NOMO-1 treated with DMSO at 0.1 percent for 48 hours (cell line): Measurements from ENCODE around the gene LCP1.

ENCODE experiments used
- DNase-seq: peaks from one replicate; lab custom pipeline; 2025; ENCODE audit not compliant: unreplicated experiment; lab: John Stamatoyannopoulos, UW

Gene LCP1

DNA sequence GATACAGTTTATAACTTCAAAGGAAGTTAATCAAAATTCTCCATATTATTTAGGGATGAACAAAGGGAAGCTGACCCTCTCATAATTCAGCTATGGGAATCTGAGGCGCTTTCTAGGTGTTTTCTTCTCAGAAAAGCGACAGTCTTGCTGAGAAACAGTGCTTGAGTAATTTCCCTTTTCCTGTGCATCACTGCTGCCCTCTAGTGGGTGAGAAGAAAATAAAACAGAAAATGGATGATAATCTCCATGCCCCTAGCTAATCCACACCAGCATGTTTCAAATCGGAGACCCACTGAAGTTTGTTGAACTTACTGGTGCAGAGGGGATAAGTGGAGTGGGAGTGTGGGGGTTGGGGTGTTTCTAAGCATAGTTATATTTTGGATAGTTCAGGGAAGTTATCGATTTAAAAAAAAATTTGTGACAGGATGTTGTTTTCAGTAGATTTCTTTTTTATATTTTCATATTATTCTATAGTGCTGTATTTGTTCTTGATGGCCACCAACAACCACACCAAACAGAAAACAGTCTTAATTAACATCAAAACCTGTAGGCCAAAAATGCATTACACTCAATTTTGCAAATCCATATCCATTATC lies 21.4 kb downstream of the LCP1 start:
- DNase-seq, result peak; percentile 75

DNA sequence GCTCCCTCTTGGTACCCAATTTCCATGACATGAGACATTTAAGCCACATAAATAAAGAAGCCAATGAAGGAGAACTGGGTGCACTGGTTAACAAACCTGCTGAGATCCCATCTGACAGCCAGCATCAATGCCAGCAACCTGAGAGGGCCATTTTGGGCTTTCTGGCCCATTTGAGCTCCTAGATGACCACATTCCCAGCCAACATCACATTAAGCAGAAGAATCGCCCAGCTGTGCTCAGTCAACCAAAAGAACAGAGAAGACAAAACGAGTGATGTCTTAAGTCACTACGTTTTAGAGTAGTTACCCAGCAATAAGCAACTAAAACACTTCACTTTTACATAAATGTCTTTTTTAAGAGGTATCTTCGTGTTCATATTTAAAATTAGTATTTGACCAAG lies 21.9 kb downstream of the LCP1 start:
- no peak for DNase-seq

DNA sequence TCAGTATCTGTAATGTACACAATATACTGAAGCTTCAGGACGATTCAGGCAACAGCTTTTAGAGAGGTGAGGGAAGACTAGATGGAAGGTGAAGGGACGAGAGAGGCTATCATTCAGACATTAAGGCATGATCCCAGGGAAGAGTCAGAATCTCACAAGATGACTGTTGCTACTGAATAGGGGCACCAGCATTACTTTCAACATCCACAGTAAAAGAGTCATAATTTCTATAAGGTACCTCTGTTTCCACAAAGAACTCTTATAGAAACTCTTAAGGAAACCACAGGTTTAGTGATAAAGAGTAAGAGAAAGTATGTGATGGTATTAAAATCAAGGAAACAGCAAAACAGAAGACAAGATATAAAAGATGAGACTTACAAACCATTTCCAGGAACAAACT lies 23.0 kb downstream of the LCP1 start:
- DNase-seq, result no peak

DNA sequence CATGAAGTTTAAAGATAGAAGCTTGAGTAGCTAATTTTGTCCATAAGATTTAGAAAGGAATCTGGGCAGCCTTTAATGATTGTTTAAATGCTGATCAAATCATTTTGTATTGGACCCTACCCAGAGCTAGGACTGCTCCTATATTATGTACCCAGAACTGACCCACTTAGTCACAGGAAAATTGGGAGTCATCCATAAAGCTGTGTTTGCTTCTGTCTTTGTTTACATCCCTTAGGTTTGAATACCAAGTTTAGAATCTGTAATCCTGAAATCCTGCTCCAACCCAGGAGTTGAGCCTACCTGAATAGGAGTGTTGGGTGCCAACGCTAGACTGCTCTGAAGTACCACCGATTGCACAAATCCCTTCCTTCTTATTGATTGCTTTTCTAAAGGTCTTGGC lies 23.8 kb downstream of the LCP1 start:
- no peak for DNase-seq

DNA sequence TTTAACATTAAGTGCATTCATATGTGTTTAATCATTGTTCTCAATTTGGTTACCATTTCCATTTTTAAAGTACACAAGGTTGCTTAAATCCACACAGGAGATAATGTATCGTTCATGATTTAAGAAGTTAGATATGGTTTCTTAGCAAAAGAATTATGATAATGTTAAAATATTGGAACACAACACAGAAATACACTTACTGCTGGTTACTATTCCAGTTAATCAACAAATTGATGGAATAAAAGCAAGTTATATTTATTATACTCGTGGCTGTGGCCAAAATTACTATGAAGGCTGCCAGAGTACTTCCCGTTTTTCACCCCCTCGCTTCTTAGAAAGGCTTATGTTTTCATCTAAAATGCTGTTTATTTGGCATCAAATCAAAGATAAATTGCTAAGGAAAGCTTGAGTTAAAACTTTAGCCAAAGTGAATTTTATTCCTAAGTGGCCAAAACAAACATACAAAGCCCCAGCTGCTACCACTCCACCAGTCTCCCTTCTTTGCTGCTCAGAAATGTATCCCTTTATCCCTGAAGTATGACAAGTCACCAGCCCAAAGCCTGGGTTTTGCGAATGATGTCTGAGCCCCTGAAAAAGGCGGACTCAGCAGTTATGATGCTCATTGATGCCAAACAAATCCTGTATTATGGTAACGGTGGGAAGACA lies 27.7 kb downstream of the LCP1 start:
- no peak for DNase-seq

DNA sequence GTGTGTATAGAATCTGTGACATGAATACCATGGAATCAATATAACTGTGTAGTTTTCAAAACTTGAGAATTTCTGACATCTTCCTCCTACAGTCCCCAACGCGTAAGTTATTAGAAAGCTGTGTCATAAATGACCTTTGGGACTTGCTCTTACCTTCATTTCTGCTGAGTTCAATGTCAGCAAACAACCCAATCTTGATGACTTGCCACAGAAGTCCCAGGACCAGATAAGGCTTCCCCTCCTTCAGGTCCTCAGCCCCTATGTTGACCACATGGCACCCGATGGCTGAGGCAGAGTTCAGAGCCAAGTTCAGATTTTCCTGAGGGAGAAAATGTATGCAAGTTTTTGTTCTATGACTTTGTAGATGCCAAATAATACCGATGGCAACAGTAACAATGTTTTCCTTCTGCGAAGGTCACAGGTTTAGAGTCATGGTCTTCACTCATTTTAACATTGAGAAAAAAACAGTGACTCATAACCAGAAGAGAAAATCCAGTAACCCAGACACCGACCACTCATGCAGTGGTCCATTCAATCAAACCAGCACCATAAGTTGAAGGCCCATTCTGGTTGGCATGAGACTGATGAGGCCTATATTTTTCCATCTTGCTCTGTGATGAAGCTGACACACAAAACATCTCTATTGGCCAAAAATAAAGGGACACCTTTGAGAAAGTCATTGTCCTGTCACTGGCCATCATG lies 29.2 kb downstream of the LCP1 start:
- DNase-seq, result no peak

DNA sequence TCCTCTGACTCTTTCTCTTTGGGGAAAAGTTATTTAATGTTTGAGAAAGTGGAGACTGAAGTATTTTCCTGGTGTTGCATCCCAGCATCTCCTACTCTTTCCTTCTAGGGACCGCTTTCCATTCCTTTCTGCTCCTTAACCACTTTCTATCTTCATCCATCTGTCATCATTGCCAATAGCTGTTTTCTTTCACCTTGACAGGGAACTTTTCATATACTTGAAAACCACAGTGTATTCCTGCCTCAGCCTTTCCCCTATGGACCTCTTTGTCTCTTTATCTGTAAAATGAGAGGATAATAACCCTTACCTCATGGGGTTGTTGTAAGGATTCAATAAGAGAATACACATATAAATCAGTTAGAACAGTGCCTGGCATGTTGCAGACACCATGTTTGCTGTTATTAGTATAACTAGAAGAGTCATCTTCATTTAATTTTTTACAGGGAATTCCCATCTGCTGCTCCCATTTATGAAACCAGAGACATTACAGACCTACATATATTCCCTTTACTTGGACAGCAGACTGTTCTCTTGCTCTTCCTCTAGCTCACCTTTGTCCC lies 31.8 kb downstream of the LCP1 start:
- DNase-seq, result no peak

DNA sequence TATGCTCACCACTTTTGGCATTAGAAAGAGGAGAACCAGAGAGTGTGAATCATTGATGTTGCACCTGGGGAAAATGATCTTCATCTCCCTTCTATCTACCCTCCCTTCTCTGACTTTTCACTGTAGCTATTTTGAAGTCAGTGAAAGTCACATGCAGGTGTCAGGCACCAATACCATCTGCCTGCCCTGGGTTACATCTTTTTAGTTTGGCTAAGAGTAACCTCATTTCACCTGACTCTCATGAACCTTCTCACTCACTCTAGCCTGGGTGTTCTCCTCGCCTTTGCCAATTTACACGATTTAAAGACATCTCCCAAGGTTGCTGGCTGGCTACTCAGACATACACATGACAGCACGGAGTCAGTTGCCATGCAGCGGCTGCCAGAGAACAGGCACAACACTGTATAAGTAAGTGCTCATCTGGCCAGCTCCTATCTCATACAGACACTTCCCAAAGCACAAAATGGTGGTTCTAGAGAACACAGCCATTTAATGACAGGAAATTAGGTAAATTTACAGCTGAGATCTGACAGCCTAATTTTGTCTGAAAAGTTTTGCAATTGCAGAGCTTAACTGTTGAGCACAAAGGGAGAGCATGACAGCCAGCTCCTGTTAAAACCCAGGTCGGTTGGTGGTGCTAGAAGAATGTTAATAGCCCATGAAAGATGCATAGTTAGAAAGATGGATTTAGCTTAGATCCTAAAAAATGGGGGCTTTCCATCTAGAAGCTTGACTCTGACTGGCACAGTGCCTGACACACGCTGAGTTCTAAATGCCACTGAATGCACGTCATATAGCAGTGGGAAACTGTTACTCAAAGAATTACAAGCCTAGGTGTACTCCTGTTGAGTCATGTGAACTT lies 32.5 kb downstream of the LCP1 start:
- DNase-seq, result peak; percentile 58

DNA sequence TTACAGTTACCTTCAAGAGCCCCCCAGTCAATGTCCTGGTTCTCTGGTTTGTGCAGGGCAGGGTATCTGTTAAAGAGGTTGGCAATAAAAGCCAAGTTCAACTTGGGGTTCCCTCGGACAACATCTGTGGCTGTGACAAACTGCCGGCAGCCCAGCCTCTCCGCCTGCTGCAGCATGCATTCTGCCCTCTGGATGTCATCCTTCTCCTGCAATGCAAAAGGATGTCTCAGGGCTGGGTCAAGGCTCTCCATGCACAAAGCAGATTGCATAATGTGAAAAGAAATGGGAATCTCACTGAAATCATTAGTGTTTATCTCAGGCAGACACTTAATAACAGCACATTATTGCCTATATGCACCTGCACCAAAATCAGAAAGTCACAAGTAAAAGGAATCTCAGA lies 35.1 kb downstream of the LCP1 start:
- no peak for DNase-seq

DNA sequence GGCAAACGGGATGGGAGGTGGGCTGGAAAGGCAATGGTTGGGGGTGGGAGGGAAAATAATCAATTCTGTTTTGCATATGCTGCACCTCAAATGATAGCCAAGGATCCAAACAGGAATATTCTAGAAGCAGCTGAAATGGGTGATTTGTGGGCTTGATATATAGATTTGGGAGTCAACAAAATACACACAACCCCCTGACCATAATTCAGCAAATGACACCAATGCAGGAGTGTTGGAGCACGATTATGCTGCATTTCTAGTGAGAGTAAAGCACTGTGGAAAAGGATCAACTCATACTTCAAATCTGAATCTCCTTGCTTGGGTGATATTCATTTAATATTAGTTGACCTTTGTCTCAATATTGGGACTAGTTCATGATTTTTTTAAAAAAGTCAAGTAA lies 36.0 kb downstream of the LCP1 start:
- DNase-seq, result no peak

DNA sequence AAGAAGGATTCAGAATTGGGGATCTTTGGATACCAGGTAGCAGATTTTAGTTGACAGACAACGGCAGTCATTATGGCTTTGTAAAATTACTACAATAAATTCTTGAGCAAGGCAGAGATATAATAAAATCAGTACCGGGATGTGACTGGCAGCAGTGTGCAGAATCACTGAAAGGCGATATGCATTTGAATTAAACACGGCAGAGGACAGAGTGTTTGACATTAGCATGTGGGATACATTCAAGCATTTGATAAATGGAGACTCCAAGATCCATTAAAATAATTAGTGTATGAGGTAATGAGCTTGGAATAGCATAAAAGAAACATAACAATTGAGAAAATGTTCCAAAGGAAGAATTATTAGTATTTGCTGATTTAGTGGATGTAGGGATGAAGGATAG lies 36.8 kb downstream of the LCP1 start:
- no peak for DNase-seq

DNA sequence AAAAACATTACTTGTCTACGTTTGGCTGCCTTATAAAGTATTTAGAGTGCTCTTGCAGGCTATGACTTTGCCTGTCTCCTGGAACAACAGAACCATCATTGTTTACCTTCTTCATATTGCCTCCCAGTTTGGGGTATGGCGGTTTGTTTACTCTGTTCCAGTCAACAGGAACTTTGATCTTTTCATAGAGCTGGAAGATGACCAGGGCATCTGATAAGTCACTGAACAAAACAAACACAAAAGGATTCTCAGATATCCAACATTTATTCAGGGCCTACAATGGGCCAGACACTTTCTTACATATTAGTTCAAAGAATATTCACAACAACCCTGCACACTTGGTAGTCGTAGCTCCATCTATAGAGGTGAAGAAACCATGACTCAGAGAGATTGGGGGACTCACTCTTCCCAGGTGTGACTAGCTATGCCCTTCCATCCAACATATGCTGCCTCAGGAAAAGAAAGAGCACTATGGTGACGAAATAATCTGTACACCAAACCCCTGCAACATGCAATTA lies 38.7 kb downstream of the LCP1 start:
- no peak for DNase-seq

DNA sequence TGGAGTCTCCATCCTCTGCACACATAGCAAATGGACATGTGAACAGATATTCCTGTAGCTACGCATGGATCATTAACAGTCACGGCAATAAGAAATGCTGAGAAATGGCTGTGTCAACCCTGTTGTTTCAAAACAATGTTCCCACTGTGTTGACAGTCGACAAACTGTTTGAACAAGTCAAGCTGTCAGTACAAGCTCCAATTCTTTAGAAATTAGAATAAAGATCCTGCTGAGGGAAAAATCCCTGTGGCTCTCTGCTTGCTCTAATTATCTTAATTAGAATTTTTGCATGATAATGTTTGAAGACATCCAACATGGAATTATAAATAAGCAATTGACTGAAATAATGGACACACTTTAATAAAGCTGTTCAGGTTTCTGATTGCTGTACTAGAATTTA lies 39.2 kb downstream of the LCP1 start:
- no peak for DNase-seq

DNA sequence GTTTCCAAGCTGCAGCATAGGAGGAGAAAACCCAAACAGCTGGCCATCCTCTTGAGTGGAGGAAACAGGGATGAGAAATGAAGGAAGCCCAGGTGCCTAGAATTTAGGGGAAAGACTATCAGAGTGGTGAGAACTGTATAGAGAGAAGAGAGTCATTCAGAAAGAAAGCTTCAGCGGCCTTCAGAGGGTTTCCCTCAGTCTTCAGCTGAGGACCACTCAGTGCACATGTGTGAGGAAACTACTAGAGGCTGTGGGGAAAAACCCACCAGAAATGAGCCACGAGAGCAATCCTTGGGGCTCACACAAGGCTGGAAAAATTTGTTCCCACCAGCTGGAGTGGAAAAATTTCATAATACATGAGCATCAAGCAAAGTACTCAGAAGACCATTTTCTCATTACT lies 41.9 kb downstream of the LCP1 start:
- no peak for DNase-seq

DNA sequence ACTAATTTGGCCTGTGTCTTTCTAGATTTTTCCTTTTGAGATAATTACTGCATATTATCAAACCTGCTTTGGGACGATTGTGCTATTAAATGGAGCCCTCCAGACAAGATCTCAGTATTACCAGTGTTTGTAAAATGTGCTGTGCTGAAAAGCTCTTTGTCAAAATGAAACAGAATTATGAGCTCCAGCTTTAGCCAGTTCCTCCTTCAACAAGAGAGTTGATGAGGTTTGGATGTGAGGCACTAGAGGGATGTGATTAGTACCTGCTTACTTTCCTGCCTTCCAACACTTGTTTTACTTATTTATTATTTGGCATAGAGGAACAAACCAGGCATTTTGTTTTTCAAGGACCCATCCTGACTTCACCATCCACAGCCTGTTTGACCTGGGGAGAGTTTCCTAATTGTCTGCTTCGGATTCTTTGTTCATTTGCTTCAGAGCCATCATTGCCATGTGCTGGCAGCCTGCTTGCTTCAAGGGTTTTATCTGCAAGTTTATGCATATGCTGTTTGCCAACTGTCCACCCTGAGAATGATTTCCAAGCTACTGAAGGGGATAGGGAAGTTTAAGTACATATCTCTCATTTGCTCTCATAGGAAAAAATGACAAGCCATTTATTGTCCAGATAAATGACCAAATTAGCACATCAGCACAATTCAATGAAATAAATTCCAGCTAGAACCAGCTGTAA lies 44.2 kb downstream of the LCP1 start:
- DNase-seq, result no peak

DNA sequence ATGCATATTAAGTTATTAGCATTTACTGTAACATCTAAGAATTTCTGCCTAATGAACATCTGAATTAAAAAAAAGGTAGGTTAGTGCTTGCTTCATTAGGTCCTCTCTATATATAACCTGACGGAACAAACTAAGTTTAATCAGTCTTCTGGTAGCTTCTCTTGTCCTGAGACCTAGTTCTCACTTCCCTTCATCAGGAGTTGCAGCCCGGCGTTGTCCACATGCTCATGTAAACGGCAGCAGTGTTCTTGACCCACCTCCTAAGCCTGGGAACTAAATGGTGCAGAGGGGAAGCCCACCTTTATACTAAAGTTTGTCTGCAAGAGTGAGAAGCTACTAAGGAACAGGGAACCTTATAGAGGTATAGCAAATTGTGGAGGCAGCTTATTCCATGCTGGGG lies 45.3 kb downstream of the LCP1 start:
- DNase-seq, result no peak

DNA sequence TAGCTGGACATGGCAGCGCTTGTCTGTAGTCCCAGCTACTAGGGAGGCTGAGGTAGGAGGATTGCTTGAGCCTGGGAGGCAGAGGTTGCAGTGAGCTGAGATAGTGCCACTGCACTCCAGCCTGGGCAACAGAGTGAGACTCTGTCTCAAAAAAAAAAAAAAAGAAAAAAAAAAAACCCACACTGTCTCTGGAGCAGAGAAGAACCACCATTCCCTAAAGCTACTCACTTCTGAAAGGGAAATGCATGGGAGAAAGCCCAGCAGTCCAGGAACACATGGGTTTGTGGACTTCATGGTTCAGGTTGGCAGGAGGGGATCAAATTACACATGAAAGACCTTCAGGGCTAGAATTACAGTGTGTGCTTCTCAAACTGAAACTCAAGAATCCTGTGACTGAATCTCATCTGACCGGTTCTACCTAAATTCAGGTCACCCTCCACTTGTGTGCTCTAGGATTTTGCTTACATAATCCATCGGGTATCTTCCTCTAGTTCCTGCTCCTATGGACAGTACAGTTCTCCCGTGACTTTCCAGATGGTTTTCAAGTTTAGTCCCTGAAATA lies 46.9 kb downstream of the LCP1 start:
- no peak for DNase-seq

DNA sequence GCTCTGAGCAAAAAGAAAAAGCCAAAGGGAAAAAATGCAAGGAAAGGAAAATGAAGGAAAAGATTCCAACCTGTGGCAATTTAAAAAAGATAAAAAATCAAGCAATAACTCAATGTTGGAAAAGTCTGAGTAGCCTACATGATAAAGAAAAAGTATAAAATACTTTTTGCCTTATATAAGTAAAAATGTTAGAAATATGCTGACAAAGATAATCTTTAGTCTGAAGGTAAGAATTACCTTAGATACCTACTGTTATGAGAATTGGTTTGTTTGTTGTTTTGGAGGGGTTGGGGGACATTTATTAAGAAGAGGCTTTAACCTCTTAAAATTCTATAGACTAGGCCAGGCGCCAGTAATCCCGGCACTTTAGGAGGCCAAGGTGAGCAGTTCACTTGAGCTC lies 47.5 kb downstream of the LCP1 start:
- DNase-seq, result no peak

DNA sequence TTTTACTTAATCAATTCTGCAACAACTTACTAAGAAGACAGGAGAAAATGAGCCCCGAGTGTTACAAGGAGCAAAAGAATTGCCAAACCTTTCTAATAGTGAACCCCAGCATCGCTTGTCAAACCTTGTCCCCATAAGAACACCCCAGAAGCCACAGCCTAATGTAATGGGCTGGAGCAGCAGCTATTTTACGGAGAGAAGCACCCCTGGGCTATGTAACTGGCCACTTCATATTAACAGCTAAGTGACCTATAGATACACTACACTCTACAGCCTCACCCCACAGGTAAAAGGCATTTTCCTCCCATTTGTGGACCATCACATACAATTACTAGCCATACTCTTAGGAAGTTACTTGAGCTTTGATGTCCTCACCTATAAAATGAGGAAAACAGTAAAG lies 49.9 kb downstream of the LCP1 start:
- no peak for DNase-seq

DNA sequence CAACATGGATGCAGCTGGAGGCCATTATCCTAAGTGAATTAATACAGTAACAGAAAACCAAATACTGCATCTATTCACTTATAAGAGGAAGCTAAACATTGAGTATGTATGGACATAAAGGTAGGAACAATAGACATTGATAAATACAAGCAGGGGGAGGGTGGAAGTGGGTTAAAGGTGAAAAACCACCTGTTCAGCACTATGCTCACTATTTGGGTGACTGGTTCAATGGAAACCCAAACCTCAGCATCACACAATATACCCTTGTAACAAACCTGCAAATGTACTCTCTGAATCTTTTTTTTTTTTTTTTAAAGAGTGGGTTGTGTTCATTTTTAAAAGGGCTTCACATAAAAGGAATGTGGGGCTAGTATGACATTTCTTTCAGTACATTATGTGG lies 50.3 kb downstream of the LCP1 start:
- DNase-seq, result no peak
